HEK293 (cell line): ENCODE data around the gene SLC7A10.
A peak's percentile ranks its signal among the peaks of the same experiment; 100 is the strongest.

Experiments used
- AEBP2 ChIP-seq: fragments of 450-650 bp; formaldehyde crosslinking; IDR thresholded peaks from 2 replicates; pipeline ENCODE4 v1.5.1; 2016; ENCODE audit warnings: missing biosample characterization, missing genetic modification characterization, borderline replicate concordance
- BCL6B ChIP-seq: fragments of 450-650 bp; formaldehyde crosslinking; IDR thresholded peaks from 2 replicates; pipeline ENCODE4 v1.5.1; 2017; ENCODE audit warnings: missing biosample characterization, missing genetic modification characterization
- GLIS1 ChIP-seq: fragments of 450-650 bp; formaldehyde crosslinking; IDR thresholded peaks from 2 replicates; pipeline ENCODE4 v1.5.1; 2016; ENCODE audit warnings: missing biosample characterization, missing genetic modification characterization
- HOXC10 ChIP-seq: sonication (generic); formaldehyde crosslinking; IDR thresholded peaks from 2 replicates; pipeline ENCODE4 v1.8.1; 2023; ENCODE audit warnings: mild to moderate bottlenecking, missing genetic modification reagents
- HOXD13 ChIP-seq: sonication (generic); formaldehyde crosslinking; IDR thresholded peaks from 2 replicates; pipeline ENCODE4 v1.8.0; 2022; ENCODE audit warnings: missing genetic modification reagents, borderline replicate concordance
- KLF17 ChIP-seq: fragments of 450-650 bp; formaldehyde crosslinking; IDR thresholded peaks from 2 replicates; pipeline ENCODE4 v1.5.1; 2016; ENCODE audit warnings: missing biosample characterization, missing genetic modification characterization
- KLF8 ChIP-seq: fragments of 450-650 bp; formaldehyde crosslinking; IDR thresholded peaks from 2 replicates; pipeline ENCODE4 v1.5.1; 2016; ENCODE audit warnings: missing biosample characterization, missing genetic modification characterization
- PRDM1 ChIP-seq: fragments of 450-650 bp; formaldehyde crosslinking; IDR thresholded peaks from 2 replicates; pipeline ENCODE4; 2016; ENCODE audit warnings: missing biosample characterization, missing genetic modification characterization
- RBAK ChIP-seq: fragments of 450-650 bp; formaldehyde crosslinking; IDR thresholded peaks from 2 replicates; pipeline ENCODE4 v1.5.1; 2016; ENCODE audit warnings: missing biosample characterization, missing genetic modification characterization
- REPIN1 ChIP-seq: fragments of 450-650 bp; formaldehyde crosslinking; IDR thresholded peaks from 2 replicates; pipeline ENCODE4 v1.5.1; 2017; ENCODE audit warnings: missing biosample characterization, missing genetic modification characterization, low read depth
- SALL2 ChIP-seq: fragments of 450-650 bp; formaldehyde crosslinking; IDR thresholded peaks from 2 replicates; pipeline ENCODE4 v1.5.0; 2017; ENCODE audit warnings: missing biosample characterization, mild to moderate bottlenecking, missing genetic modification characterization, borderline replicate concordance
- SCRT2 ChIP-seq: fragments of 450-650 bp; formaldehyde crosslinking; IDR thresholded peaks from 2 replicates; pipeline ENCODE4 v1.5.1; 2016; ENCODE audit warnings: missing biosample characterization, missing genetic modification characterization
- SETDB1 ChIP-seq: IDR thresholded peaks from one replicate; pipeline ENCODE4 v1.6.1; 2017; ENCODE audit warnings: mild to moderate bottlenecking, low read length, moderate library complexity, mixed read lengths; ENCODE audit not compliant: insufficient read length
- SP2 ChIP-seq: fragments of 450-650 bp; formaldehyde crosslinking; IDR thresholded peaks from 2 replicates; pipeline ENCODE4 v1.5.1; 2016; ENCODE audit warnings: missing biosample characterization, missing genetic modification characterization
- SP7 ChIP-seq: fragments of 450-650 bp; formaldehyde crosslinking; IDR thresholded peaks from 2 replicates; pipeline ENCODE4 v1.5.1; 2016; ENCODE audit warnings: missing biosample characterization, missing genetic modification characterization
- YY2 ChIP-seq: fragments of 450-650 bp; formaldehyde crosslinking; IDR thresholded peaks from 2 replicates; pipeline ENCODE4 v1.5.1; 2016; ENCODE audit warnings: missing biosample characterization, missing genetic modification characterization
- ZBTB17 ChIP-seq: fragments of 450-650 bp; formaldehyde crosslinking; IDR thresholded peaks from 2 replicates; pipeline ENCODE4 v1.5.1; 2016; ENCODE audit warnings: missing biosample characterization, missing genetic modification characterization
- ZBTB44 ChIP-seq: fragments of 450-650 bp; IDR thresholded peaks from 2 replicates; pipeline ENCODE4 v1.5.1; 2018; ENCODE audit warnings: missing biosample characterization, mild to moderate bottlenecking, missing genetic modification characterization
- ZFP41 ChIP-seq: fragments of 450-650 bp; formaldehyde crosslinking; IDR thresholded peaks from 2 replicates; pipeline ENCODE4 v1.5.1; 2016; ENCODE audit warnings: missing biosample characterization, missing genetic modification characterization, borderline replicate concordance
- ZNF114 ChIP-seq: fragments of 450-650 bp; formaldehyde crosslinking; IDR thresholded peaks from 2 replicates; pipeline ENCODE4 v1.5.0; 2017; ENCODE audit warnings: missing biosample characterization, missing genetic modification characterization
- ZNF155 ChIP-seq: fragments of 450-650 bp; formaldehyde crosslinking; IDR thresholded peaks from 2 replicates; pipeline ENCODE4 v1.5.1; 2016; ENCODE audit warnings: missing biosample characterization, missing genetic modification characterization
- ZNF184 ChIP-seq: fragments of 450-650 bp; IDR thresholded peaks from 2 replicates; pipeline ENCODE4 v1.5.1; 2018; ENCODE audit warnings: missing biosample characterization, mild to moderate bottlenecking, missing genetic modification characterization
- ZNF266 ChIP-seq: fragments of 450-650 bp; formaldehyde crosslinking; IDR thresholded peaks from 2 replicates; pipeline ENCODE4 v1.5.1; 2016; ENCODE audit warnings: missing biosample characterization, missing genetic modification characterization, low read depth
- ZNF292 ChIP-seq: fragments of 450-650 bp; formaldehyde crosslinking; IDR thresholded peaks from 2 replicates; pipeline ENCODE4 v1.5.1; 2016; ENCODE audit warnings: low read depth, missing biosample characterization, missing genetic modification characterization, borderline replicate concordance
- ZNF354C ChIP-seq: fragments of 450-650 bp; formaldehyde crosslinking; IDR thresholded peaks from 2 replicates; pipeline ENCODE4 v1.5.1; 2016; ENCODE audit warnings: missing biosample characterization, missing genetic modification characterization, low read depth, borderline replicate concordance
- ZNF362 ChIP-seq: fragments of 450-650 bp; formaldehyde crosslinking; IDR thresholded peaks from 2 replicates; pipeline ENCODE4 v1.5.1; 2016; ENCODE audit warnings: missing biosample characterization, missing genetic modification characterization
- ZNF394 ChIP-seq: fragments of 450-650 bp; formaldehyde crosslinking; IDR thresholded peaks from 2 replicates; pipeline ENCODE4 v1.5.1; 2016; ENCODE audit warnings: missing biosample characterization, missing genetic modification characterization, mild to moderate bottlenecking, moderate library complexity, borderline replicate concordance
- ZNF416 ChIP-seq: fragments of 450-650 bp; formaldehyde crosslinking; IDR thresholded peaks from 2 replicates; pipeline ENCODE4 v1.5.1; 2016; ENCODE audit warnings: missing biosample characterization, missing genetic modification characterization
- ZNF580 ChIP-seq: fragments of 450-650 bp; formaldehyde crosslinking; IDR thresholded peaks from 2 replicates; pipeline ENCODE4 v1.5.1; 2016; ENCODE audit warnings: missing biosample characterization, missing genetic modification characterization
- ZNF585B ChIP-seq: fragments of 450-650 bp; formaldehyde crosslinking; IDR thresholded peaks from 2 replicates; pipeline ENCODE4 v1.5.1; 2016; ENCODE audit warnings: missing biosample characterization, missing genetic modification characterization
- ZNF596 ChIP-seq: fragments of 450-650 bp; IDR thresholded peaks from 2 replicates; pipeline ENCODE4 v1.5.0; 2018; ENCODE audit warnings: missing biosample characterization, mild to moderate bottlenecking, missing genetic modification characterization, moderate library complexity
- ZNF837 ChIP-seq: fragments of 450-650 bp; formaldehyde crosslinking; IDR thresholded peaks from 2 replicates; pipeline ENCODE4 v1.5.1; 2016; ENCODE audit warnings: missing biosample characterization, missing genetic modification characterization

The SLC7A10 gene

GRCh38 chr19:33202546-33203507 lies 22.8 kb downstream of the SLC7A10 start (continued):
- TF ChIP-seq SCRT2 (tag by site-specific recombination): peak; percentile 68
- no peak for TF ChIP-seq SETDB1
- no peak for TF ChIP-seq HOXD13 (CRISPR knock-in tag)
- no peak for TF ChIP-seq ZNF184
- TF ChIP-seq ZNF585B (tag by site-specific recombination): no peak
- TF ChIP-seq RBAK (tag by site-specific recombination): no peak
- TF ChIP-seq ZNF266 (tag by site-specific recombination): no peak
- TF ChIP-seq ZNF155 (tag by site-specific recombination): no peak
- no peak for TF ChIP-seq ZFP41 (tag by site-specific recombination)
- TF ChIP-seq ZNF354C (tag by site-specific recombination): no peak
- no peak for TF ChIP-seq SALL2 (tag by site-specific recombination)
- no peak for TF ChIP-seq YY2 (tag by site-specific recombination)
- TF ChIP-seq ZNF837 (tag by site-specific recombination): no peak
- TF ChIP-seq REPIN1 (tag by site-specific recombination): no peak
- peak; percentile 23; the same call in 1 of the 2 replicates for TF ChIP-seq KLF17 (tag by site-specific recombination)
- no peak for TF ChIP-seq ZNF292 (tag by site-specific recombination)
- 0 out of 2 replicates have a peak, but pooled peaks have one; percentile 11 for TF ChIP-seq AEBP2 (tag by site-specific recombination)
- TF ChIP-seq ZNF394: no peak
- TF ChIP-seq KLF8 (tag by site-specific recombination): peak; percentile 39; the same call in 1 of the 2 replicates
- TF ChIP-seq PRDM1 (tag by site-specific recombination): no peak
- TF ChIP-seq ZNF114: no peak
- TF ChIP-seq SP7 (tag by site-specific recombination): no peak
- TF ChIP-seq ZNF362 (tag by site-specific recombination): no peak
- TF ChIP-seq HOXC10 (CRISPR knock-in tag): no peak
- no peak for TF ChIP-seq BCL6B (tag by site-specific recombination)
- TF ChIP-seq ZBTB44 (tag by site-specific recombination): no peak
- TF ChIP-seq SP2: no peak
- no peak for TF ChIP-seq ZNF580 (tag by site-specific recombination)
- TF ChIP-seq ZNF416 (tag by site-specific recombination): no peak
- TF ChIP-seq ZBTB17: no peak
- TF ChIP-seq ZNF596 (tag by site-specific recombination): no peak
- no peak for TF ChIP-seq GLIS1
